GM12874 (cell line): Measurements from ENCODE around the gene SLC8A3.

Experiments
- TF ChIP-seq, protein P1 (sequence below): IDR thresholded peaks from 2 replicates; pipeline ENCODE4 v1.5.1; 2011; ENCODE audit warnings: low read depth, mild to moderate bottlenecking, control low read depth, low read length, moderate library complexity; ENCODE audit not compliant: insufficient read depth

Gene SLC8A3

DNA sequence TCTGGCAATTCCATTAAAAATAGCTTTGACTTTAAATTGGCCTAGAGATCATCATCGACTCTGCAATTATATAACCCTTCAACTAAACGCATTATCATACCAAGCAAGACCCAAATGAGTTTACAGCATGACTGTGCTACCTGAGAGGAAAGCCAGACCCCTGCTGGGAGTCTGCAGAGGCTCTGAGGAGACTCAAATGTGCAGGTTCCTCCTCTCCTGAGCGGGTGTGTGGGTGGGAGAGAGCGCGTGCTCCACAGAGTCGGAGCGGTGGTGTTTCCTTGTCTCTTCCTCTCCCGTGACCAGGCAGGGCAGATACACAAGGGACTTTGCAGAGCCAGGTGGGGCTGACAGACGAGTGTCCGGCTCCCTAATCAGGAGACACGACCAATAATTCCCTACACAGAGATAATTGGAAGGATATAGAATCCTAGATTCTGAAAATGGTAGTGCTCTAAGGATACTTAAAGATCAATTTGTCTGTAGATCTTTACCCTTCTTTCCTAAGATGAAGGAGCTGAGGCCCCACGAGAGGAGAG, 74.1 kb downstream of the SLC8A3 start:
- TF ChIP-seq, protein P1, sequence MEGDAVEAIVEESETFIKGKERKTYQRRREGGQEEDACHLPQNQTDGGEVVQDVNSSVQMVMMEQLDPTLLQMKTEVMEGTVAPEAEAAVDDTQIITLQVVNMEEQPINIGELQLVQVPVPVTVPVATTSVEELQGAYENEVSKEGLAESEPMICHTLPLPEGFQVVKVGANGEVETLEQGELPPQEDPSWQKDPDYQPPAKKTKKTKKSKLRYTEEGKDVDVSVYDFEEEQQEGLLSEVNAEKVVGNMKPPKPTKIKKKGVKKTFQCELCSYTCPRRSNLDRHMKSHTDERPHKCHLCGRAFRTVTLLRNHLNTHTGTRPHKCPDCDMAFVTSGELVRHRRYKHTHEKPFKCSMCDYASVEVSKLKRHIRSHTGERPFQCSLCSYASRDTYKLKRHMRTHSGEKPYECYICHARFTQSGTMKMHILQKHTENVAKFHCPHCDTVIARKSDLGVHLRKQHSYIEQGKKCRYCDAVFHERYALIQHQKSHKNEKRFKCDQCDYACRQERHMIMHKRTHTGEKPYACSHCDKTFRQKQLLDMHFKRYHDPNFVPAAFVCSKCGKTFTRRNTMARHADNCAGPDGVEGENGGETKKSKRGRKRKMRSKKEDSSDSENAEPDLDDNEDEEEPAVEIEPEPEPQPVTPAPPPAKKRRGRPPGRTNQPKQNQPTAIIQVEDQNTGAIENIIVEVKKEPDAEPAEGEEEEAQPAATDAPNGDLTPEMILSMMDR, result no peak

DNA sequence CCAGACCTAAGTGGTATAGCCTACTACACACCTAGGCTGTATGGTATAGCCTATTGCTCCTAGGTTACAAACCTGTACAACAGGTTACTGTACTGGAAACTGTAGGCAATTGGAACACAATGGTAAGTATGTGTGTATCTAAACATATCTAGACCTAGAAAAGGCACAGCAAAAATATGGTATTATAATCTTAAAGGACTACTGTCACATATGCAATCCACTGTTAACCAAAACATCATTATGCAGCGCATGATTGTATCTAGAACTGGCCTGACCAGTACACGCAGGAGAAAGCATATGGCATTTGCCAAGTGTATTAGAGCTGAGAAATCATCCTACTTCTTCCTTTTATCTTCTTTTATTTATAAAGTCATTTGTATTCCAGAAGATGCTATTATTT, 75.5 kb downstream of the SLC8A3 start:
- TF ChIP-seq, protein P1, result no peak

DNA sequence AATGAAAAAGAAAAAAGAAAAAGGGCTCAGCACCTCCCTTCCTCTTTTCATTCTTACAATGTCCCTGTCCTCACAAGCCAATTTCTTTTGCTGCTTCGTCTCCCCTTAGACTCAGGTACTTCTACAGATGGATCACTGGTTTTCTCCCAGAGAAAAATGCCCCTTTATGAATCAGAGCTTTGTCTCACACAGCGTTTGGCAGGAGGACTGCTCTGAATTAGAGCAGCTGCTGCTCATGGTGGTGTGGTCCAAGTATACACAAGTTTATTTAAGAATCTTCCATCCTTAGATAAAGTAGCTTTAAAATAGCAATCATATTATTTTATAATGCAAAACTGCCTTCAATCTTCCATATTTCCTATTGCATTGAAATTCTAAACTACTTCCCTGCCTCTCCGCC, 80.3 kb downstream of the SLC8A3 start:
- TF ChIP-seq, protein P1, result no peak

DNA sequence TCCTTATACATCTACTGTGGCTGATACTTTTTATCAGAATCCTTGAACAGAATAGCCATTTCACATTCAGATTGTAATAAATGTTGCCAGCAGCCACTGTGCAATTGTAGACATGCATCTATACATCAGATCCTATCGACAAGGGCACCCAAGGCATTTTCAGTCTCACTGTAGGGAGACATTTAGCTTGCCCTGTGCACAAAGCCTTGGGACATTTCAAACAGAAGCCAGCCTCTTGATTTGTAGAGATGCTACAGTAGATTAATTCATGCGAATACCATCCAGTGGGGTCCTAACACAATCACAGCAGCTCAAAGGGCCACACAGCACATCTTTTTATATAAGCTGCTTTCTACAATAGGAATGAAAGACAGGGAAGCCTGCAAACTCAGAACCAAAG, 81.4 kb downstream of the SLC8A3 start:
- TF ChIP-seq, protein P1, result no peak

DNA sequence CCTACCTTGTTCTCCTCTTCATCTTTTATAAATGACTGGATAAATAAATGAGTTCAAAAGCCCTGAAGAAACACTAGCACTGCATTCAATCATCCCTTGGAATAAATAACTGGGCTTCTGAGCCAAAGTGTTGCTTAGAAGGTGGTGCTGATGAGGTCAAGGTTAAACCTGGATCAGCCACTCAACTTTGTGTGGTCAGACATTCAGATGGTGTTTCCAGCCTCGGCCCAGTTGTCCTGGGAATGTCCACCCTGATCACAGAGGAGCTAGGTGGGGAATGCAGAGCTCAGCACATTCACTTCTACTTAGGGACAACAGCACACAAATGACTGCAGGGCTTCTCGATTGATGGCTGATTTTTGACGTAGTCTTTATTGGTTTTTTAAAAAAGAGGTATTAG, 88.7 kb downstream of the SLC8A3 start:
- TF ChIP-seq, protein P1, result no peak

DNA sequence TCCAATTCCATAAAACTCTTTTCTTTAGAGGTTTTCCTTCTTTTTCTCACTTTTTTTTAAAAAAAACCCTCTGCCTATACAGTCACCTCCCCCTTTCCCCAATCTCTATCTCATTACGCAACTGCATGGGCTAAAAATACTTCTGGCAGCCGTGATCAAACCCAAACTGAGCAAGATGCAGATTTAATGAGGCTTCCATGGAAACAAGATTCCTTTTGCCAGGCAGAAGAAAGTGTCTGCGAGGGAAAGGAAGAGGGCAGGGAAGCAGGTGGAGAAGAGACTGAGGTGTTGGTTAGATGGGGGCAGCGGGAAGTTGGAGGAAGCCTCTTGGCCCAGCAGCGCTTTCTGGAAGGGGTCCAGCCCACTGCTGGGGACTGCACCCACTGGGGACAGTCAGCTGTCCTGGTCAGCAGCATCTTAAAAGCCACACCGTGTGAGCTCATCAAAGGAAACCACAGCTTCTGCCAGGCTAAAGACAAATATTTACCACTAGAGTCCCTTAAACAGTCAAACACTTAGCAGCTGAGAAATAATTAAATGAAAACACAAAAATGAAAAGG, 90.4 kb downstream of the SLC8A3 start:
- TF ChIP-seq, protein P1, result no peak

DNA sequence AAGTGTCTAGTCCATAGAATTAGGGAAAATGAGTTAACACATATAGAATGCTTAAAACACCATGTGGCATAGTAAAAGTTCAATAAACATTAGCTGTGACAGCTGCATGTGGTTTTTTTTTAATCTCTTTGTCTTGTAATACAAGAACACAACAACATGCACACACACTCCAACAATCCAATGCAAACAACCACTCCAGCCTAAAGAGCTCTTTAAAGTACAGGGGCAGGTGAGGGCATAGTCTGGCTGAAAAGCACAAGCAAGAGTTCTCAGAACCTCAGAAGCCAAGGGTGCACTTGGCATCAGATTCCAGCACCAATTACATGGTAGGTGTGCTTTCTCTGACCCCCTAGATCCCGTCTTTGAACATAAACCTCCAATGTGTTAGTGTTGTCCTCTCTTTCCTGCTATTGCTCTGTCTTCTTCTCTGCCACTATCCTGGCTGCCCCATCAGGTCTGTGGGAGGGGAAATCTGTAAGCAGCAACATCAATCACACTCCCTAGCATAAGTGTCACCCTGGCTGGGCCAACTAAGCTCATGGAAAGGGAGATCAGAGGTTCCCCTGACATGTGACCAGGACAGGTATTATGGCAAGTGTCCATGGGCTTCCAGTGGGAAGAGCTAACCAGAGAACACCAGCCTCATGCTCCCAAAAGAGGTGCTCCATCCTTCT, 91.0 kb downstream of the SLC8A3 start:
- TF ChIP-seq, protein P1, result no peak
